SK-N-SH (cell line): ENCODE results near the gene NUMB. TPM values are rescaled to one million over a fixed set of nuclear protein-coding genes. Genes with fewer than 3 reads are reported as not detected.

Experiments used
- CTCF ChIA-PET: fragments of 300-600, 350-600 bp; formaldehyde crosslinking; extraction: SDS; loops from one replicate; lab custom pipeline; 2021; lab: Yijun Ruan, JAX
- POLR2A ChIA-PET: fragments of 350-600 bp; sonication (Branson Sonifier 250); formaldehyde crosslinking; extraction: SDS; loops from one replicate; lab custom pipeline; 2020; ENCODE audit warnings: antibody characterized with exemption, inconsistent platforms; lab: Yijun Ruan, JAX
- DNase-seq: peaks from one replicate; pipeline ENCODE4 v3.0.0; 2012
- H2AFZ ChIP-seq: fragments of 200-600 bp; sonication (generic); 2 replicates; pipeline ENCODE4 v1.8.1; 2016; ENCODE audit warnings: antibody characterized with exemption, mild to moderate bottlenecking, low read depth
- H3F3A ChIP-seq: fragments of 200-600 bp; sonication (generic); replicated peaks from 2 replicates; pipeline ENCODE3; 2016; ENCODE audit warnings: antibody characterized with exemption, mild to moderate bottlenecking; ENCODE audit not compliant: insufficient read depth
- H3K27ac ChIP-seq, 2 experiments: fragments of 200-500 bp in 1 of 2; fragments of 200-600 bp in 1 of 2; sonication (Bioruptor generic) in 1 of 2; sonication (generic), shearing (Covaris generic) in 1 of 2; 2 replicates each; pipeline versions ENCODE4 v1.5.1 to v1.6.1; 2014 to 2016; ENCODE audit warnings: low read depth in 2 of 2, inconsistent platforms in 1 of 2, low read length in 1 of 2, mild to moderate bottlenecking in 1 of 2, mixed read lengths in 1 of 2
- H3K27me3 ChIP-seq: fragments of 200-600 bp; sonication (generic), shearing (Covaris generic); 2 replicates; pipeline ENCODE4 v1.6.1; 2016; ENCODE audit warnings: mixed run types; ENCODE audit not compliant: insufficient read depth
- H3K36me3 ChIP-seq, 2 experiments: fragments of 200-500 bp in 1 of 2; fragments of 200-600 bp in 1 of 2; sonication (Bioruptor generic) in 1 of 2; sonication (generic) in 1 of 2; replicated peaks in 1 of 2; 2 replicates each; pipeline versions ENCODE3 to v1.5.1; 2014 to 2016; ENCODE audit warnings: low read length in 1 of 2, mild to moderate bottlenecking in 1 of 2; ENCODE audit not compliant: insufficient read depth in 2 of 2, control insufficient read depth in 1 of 2
- H3K4me1 ChIP-seq, 2 experiments: fragments of 200-500 bp in 1 of 2; fragments of 200-600 bp in 1 of 2; sonication (Bioruptor generic) in 1 of 2; sonication (generic), shearing (Covaris generic) in 1 of 2; 2 replicates each; pipeline versions ENCODE4 v1.5.1 to v1.6.1; 2014 to 2016; ENCODE audit warnings: low read depth in 1 of 2, low read length in 1 of 2, mixed run types in 1 of 2; ENCODE audit not compliant: insufficient read depth in 2 of 2, control insufficient read depth in 1 of 2
- H3K4me2 ChIP-seq: fragments of 200-600 bp; sonication (generic), shearing (Covaris generic); 2 replicates; pipeline ENCODE4 v1.6.1; 2017; ENCODE audit warnings: mixed run types
- H3K4me3 ChIP-seq, 2 experiments: fragments of 200-500 bp in 1 of 2; fragments of 200-600 bp in 1 of 2; sonication (Bioruptor generic) in 1 of 2; sonication (generic), shearing (Covaris generic) in 1 of 2; 2 replicates each; pipeline versions ENCODE4 v1.5.1 to v1.8.1; 2014 to 2016; ENCODE audit warnings: low read depth in 2 of 2, inconsistent platforms in 1 of 2, low read length in 1 of 2, mild to moderate bottlenecking in 1 of 2, mixed read lengths in 1 of 2, moderate library complexity in 1 of 2
- H3K79me2 ChIP-seq: fragments of 200-600 bp; sonication (generic); 2 replicates; pipeline ENCODE4 v1.8.1; 2017; ENCODE audit warnings: mild to moderate bottlenecking; ENCODE audit not compliant: insufficient read depth
- H3K9ac ChIP-seq: fragments of 200-600 bp; sonication (generic); 2 replicates; pipeline ENCODE4 v1.6.1; 2017; ENCODE audit warnings: mixed run types
- H3K9me2 ChIP-seq: fragments of 200-600 bp; sonication (generic); 2 replicates; pipeline ENCODE4 v1.6.1; 2017; ENCODE audit warnings: mixed run types
- H3K9me3 ChIP-seq: fragments of 200-600 bp; sonication (generic); 2 replicates; pipeline ENCODE4 v1.6.1; 2017; ENCODE audit warnings: mixed run types, mild to moderate bottlenecking, moderate library complexity
- H4K20me1 ChIP-seq: fragments of 200-600 bp; sonication (generic); 2 replicates; pipeline ENCODE4 v1.6.1; 2017; ENCODE audit warnings: mild to moderate bottlenecking, mixed run types; ENCODE audit not compliant: insufficient read depth
- CHD2 ChIP-seq: fragments of 150-350 bp; IDR thresholded peaks from 2 replicates; pipeline ENCODE4 v1.6.1; 2018; ENCODE audit warnings: low read length; ENCODE audit not compliant: partially characterized antibody
- CTCF ChIP-seq: fragments of 200-600 bp; sonication (generic); IDR thresholded peaks from 2 replicates; pipeline ENCODE4 v1.6.1; 2017; ENCODE audit warnings: antibody characterized with exemption, mild to moderate bottlenecking, moderate library complexity
- ELF1 ChIP-seq: IDR thresholded peaks from 2 replicates; pipeline ENCODE4 v1.4.0; 2012
- EP300 ChIP-seq, 2 experiments: IDR thresholded peaks; 2 replicates each; pipeline versions ENCODE4 v1.4.0 to v1.6.1; 2012; ENCODE audit warnings: borderline replicate concordance in 1 of 2, low read depth in 1 of 2, low read length in 1 of 2
- EZH2phosphoT487 ChIP-seq: fragments of 200-600 bp; sonication (generic); IDR thresholded peaks from 2 replicates; pipeline ENCODE4 v1.6.1; 2017; ENCODE audit warnings: low read depth, mixed run types, mild to moderate bottlenecking, antibody characterized with exemption, moderate library complexity, borderline replicate concordance
- GABPA ChIP-seq: IDR thresholded peaks from 2 replicates; pipeline ENCODE4 v1.4.0; 2012; ENCODE audit warnings: low read depth, mild to moderate bottlenecking
- IRF3 ChIP-seq: fragments of 150-350 bp; IDR thresholded peaks from 2 replicates; pipeline ENCODE4 v1.6.1; 2016; ENCODE audit warnings: mild to moderate bottlenecking, low read depth, low read length
- JUND ChIP-seq: IDR thresholded peaks from 2 replicates; pipeline ENCODE4 v1.4.0; 2012
- MAX ChIP-seq: IDR thresholded peaks from 2 replicates; pipeline ENCODE4 v1.4.0; 2012; ENCODE audit warnings: low read depth
- MEF2A ChIP-seq: IDR thresholded peaks from 2 replicates; pipeline ENCODE4 v1.4.0; 2012; ENCODE audit warnings: low read depth, borderline replicate concordance
- PBX3 ChIP-seq: IDR thresholded peaks from 2 replicates; pipeline ENCODE4; 2012
- POLR2AphosphoS5 ChIP-seq: IDR thresholded peaks from 2 replicates; pipeline ENCODE4 v1.6.1; 2012; ENCODE audit warnings: low read depth, low read length
- RAD21 ChIP-seq: IDR thresholded peaks from 2 replicates; pipeline ENCODE4 v1.6.1; 2012; ENCODE audit warnings: mild to moderate bottlenecking, low read length
- RCOR1 ChIP-seq: fragments of 150-350 bp; IDR thresholded peaks from 2 replicates; pipeline ENCODE4 v1.6.1; 2017; ENCODE audit warnings: antibody characterized with exemption, low read length
- RFX5 ChIP-seq: IDR thresholded peaks from 2 replicates; pipeline ENCODE4 v1.6.1; 2012; ENCODE audit warnings: mild to moderate bottlenecking, improper control_type of control experiment, low read length
- RXRA ChIP-seq: IDR thresholded peaks from 2 replicates; pipeline ENCODE4 v1.4.0; 2012; ENCODE audit warnings: low read depth, mild to moderate bottlenecking, borderline replicate concordance
- SMC3 ChIP-seq: IDR thresholded peaks from 2 replicates; pipeline ENCODE4 v1.6.1; 2012; ENCODE audit warnings: low read depth, low read length, improper control_type of control experiment
- TEAD4 ChIP-seq: IDR thresholded peaks from 2 replicates; pipeline ENCODE4 v1.4.0; 2012; ENCODE audit warnings: mild to moderate bottlenecking, borderline replicate concordance; ENCODE audit not compliant: insufficient read depth
- YY1 ChIP-seq: IDR thresholded peaks from 2 replicates; pipeline ENCODE4 v1.4.0; 2012; ENCODE audit warnings: low read depth, mild to moderate bottlenecking
- WGBS: methylation state at CpG from one replicate; pipeline ENCODE4 v1.1.6; 2017; ENCODE audit warnings: low lambda C conversion rate; 5-methylcytosine and 5-hydroxymethylcytosine counted together
- polyA plus RNA-seq, 3 experiments: library from polyadenylated mRNA; depleted of rRNA; stranded (reverse); fragments of >200 nt; gene quantifications; 2 replicates each; pipeline ENCODE4 v1.2.3, GENCODE V29; 2012

NUMB gene
- polyA plus RNA-seq, 1 of the 3 experiments (the other 2 are of a cell fraction): 58.4 TPM

GRCh38 chr14:73276836-73277235 lies 181.5 kb downstream of the NUMB start:
- Histone ChIP-seq H3K27me3 (no peaks in the 10 kb centered on the region), H3K4me2 (no peak overlapping the region), H3F3A (no peaks in the 10 kb centered on the region), H3K9me3 (no peaks in the 10 kb centered on the region), H2AFZ (no peak overlapping the region), H4K20me1 (no peaks in the 10 kb centered on the region), H3K36me3 (peaks cover 38 to 49% of the 10 kb centered on the region in 2 experiments), H3K27ac (no peak overlapping the region), H3K4me3 (no peak overlapping the region), H3K79me2 (no peaks in the 10 kb centered on the region), H3K4me1 (no peaks in the 10 kb centered on the region), H3K9me2 (no peaks in the 10 kb centered on the region), H3K9ac (no peak overlapping the region)
- WGBS: 100% methylated on average over 5 of the region's 7 CpGs
- DNase-seq: no peak
- CTCF ChIA-PET: no interaction called here
- TF ChIP-seq MAX: no peak
- no peak for TF ChIP-seq PBX3
- TF ChIP-seq RCOR1: no peak
- no peak for TF ChIP-seq RFX5
- no peak for TF ChIP-seq ELF1
- no peak for TF ChIP-seq IRF3
- TF ChIP-seq RXRA: no peak
- TF ChIP-seq RAD21: no peak
- no peak for TF ChIP-seq GABPA
- no peak for TF ChIP-seq EP300 (IDR thresholded peaks at IDR 0.05; ENCODE audit: borderline replicate concordance in 1 of 2, low read depth in 1 of 2, low read length in 1 of 2)
- no peak for TF ChIP-seq TEAD4
- TF ChIP-seq EZH2phosphoT487: no peak
- TF ChIP-seq MEF2A: no peak
- no peak for TF ChIP-seq SMC3
- TF ChIP-seq CHD2: no peak
- TF ChIP-seq YY1: no peak
- TF ChIP-seq JUND: no peak
- no peak for TF ChIP-seq POLR2AphosphoS5
- POLR2A ChIA-PET: no interaction called here

GRCh38 chr14:73273799-73274198 lies 184.5 kb downstream of the NUMB start:
- no peaks in the 10 kb centered on the region for H3K9me2 ChIP-seq
- H3K9ac ChIP-seq: no peak overlapping the region
- H3K79me2 ChIP-seq: no peaks in the 10 kb centered on the region
- no peaks in the 10 kb centered on the region for H3K4me1 ChIP-seq
- H3K9me3 ChIP-seq: no peaks in the 10 kb centered on the region
- H2AFZ ChIP-seq: no peak overlapping the region
- no peaks in the 10 kb centered on the region for H4K20me1 ChIP-seq
- no peak overlapping the region for H3K4me3 ChIP-seq
- DNase-seq: no peak
- ChIA-PET CTCF (interaction anchor here (0.6 to 2.7 kb wide), 6 partner anchors 10 to 359 kb away, joined by 3 to 10 read pairs (median 4); no protein-coding TSS in a partner anchor), POLR2A (no interaction called here)
- no peak overlapping the region for H3K4me2 ChIP-seq
- H3K36me3 ChIP-seq: peaks cover 23 to 35% of the 10 kb centered on the region in 2 experiments
- H3K27ac ChIP-seq: no peak overlapping the region
- no peaks in the 10 kb centered on the region for H3K27me3 ChIP-seq
- 100% methylated on average over 4 of the region's 4 CpGs for WGBS
- no peaks in the 10 kb centered on the region for H3F3A ChIP-seq
- no peak for TF ChIP-seq IRF3
- no peak for TF ChIP-seq EP300 (IDR thresholded peaks at IDR 0.05; ENCODE audit: borderline replicate concordance in 1 of 2, low read depth in 1 of 2, low read length in 1 of 2)
- TF ChIP-seq CTCF: no peak
- no peak for TF ChIP-seq YY1
- TF ChIP-seq JUND: no peak
- TF ChIP-seq RAD21: no peak
